Stimulated activated CD4-positive, alpha-beta T cell treated with anti-CD3 and anti-CD28 coated beads, Interleukin-15, amount 100 ng/mL, for 48 hours (primary cell): ENCODE results near the gene RELL1.

Experiments used
- DNase-seq, 2 donors: peaks; one replicate each; pipeline ENCODE4 v3.0.0-alpha.2; 2020; ENCODE audit warnings: low read depth in 2 of 2

RELL1 gene, protein sequence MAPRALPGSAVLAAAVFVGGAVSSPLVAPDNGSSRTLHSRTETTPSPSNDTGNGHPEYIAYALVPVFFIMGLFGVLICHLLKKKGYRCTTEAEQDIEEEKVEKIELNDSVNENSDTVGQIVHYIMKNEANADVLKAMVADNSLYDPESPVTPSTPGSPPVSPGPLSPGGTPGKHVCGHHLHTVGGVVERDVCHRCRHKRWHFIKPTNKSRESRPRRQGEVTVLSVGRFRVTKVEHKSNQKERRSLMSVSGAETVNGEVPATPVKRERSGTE

DNA sequence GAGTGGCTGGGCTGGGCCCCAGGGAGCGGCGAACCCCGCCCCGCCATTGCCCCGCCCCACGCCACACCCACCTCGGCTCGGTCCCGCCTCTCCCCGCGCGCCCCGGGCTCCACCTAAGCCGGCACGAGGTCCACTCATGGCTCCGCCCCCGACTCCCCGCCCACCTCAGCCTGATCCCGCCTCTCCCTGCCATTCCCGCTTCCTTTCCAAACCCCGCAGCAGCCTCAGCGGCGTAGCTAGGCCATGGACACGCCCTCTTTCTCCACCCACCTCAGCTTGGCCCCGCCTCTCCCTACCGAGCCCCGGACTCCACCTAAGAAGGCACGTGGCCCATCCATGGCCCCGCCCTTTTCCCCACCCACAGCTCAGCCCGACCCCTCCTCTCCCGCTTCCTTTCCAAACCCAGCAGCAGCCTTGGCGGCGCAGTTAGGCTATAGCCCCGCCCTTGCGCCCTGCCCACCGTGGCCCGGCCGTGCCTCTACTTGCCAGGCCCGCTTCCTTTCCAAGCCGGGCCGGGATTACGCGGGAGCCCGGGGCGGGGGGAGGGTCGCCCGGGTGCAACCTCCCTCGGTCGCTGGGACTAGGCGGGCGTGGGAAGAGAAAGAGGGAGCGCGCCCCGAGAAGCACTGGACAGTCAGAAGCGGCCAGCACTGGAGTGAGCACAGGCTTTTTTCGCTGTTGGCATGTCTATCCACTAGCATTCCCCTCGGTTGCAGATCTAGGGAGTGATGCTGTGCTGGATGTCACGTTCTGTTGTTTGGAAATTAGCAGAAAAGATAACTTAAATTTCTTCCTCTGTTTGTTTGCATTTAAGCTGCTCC, at the start of gene RELL1:
Gene RELL1 (minus strand): TSS at position 4 of the 821 bp plus-strand sequence. CDS start 89 bp downstream, outside the sequence.
- peak; percentile 98 to 99 for DNase-seq

DNA sequence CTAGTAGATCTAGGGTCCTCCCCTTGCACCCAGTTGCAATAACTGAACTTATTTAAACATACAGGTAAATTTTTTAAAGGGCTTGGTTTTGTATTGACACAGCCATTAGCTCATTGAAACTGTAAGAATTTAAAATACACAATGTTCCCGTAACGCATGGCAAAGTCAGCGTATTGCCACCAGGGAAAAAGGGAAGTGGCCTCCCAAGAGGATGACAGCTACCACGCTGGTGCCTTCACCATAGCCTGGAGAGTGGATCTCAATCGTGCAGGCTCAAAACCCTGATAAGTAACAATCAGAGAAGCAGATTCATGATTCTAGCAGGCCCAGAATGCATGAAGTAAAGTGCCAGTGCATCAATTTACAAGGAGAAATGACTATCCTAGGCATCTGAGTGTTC, 49.4 kb upstream of the RELL1 start:
- no peak for DNase-seq

DNA sequence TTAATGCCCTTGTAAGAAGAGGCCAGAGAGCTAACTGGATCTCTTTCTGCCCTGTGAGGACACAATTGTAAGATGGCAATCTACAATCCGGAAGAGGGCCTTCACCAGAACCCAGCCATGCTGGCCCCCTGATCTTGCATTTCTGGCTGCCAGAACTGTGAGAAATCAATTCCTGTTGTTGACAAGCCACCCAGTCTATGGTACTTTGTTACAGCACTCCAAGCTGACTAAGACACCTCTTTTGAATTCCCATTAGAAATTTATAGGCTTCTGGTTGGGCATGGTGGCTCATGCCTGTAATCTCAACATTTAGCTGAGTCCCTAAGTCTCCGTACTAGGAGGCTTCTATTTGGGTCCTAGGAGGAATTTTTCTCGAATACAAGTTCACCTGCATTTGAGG, 48.8 kb upstream of the RELL1 start:
- no peak for DNase-seq

DNA sequence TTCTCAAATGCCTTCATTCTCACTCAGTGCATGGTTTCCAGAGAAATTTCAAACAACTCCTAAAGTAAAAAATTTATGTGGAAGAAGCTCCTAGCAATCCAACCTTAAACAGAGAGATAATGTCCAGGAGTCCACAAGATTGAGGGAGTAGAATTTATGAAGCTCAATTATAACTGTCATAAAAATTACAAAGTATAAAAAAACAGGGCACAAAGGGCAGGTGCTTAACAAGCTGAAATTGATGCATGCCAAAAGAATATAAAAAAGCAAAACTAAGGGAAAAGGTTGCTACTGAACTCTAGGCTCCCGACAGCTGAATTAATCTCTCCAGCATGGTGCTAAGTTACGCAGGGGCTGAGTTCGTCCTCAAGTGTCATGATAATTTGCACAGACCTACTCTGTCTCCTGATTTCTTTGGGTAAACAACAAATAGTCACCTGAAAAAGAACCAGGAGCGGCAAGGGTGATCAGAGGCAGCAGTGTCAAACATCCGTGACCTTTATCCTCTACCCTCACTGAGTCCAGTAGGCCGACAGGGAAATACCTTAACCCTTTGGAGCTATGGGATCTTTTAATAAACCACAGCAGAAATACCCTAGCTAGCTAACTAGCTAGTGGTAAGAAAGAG, 47.2 kb upstream of the RELL1 start:
- DNase-seq = no peak

DNA sequence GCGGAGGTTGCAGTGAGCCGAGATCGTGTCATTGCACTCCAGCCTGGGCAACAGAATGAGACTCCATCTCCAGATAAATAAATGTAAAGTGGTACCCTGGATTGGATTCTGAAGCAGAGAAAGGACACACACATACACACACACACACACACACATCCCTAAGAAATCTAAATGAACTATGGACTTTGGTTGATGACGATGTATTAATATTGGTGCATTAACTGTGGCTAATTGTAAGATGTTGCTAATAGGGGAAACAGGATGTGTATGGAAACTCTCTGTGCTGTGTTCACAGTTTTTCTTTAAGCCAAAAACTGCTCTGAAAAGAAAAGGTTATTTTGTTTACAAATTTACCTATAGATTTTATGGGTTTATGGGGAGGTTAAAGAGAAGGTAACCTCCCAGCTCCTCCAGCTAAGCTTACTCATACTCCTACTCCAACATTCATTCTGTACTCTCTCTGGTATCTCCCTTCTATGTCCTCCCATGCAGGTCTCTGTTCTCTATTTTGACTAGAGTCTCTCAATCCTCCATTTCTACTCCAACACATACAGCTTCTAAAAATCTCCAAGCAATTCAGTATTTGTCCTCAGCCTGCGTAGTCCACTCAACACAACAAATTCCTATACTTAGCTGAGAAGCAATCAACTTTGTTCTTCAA, 46.5 kb upstream of the RELL1 start:
- DNase-seq = no peak

DNA sequence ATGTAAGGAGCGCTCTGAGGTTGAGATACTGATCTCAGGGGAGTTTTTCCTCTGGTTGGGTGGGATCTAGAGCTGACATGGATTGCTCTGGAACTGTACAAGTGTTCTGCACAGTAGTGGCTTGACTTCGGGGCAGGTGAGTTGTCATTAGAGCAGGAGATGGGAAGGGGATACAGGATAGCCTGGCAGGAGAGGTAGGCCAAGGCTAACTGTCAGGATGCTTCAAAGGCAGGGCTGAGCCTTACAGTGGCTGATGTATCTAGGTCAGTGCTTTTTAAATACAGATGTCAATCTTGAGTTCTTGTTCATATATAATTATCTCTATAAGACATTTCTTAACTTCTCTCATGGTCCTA, 43.5 kb upstream of the RELL1 start:
- no peak for DNase-seq

DNA sequence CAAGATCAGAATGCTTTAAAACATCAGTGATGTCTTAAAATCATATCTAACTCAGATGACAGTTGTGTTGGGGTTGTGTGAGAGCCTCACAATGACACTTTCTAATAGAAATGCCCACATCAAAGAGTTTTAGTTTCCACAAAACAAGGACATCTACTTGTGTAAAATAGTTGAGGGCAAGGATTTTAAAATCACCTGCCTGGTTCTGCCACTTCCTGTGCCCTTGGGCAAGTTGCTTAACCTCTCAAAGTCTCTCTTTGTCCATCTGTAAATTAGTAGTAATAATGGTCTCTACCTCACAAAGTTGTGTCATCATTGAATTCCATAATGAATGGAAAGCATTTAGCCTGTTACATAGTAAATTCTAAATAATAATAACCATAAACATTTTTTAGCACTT, 41.9 kb upstream of the RELL1 start:
- no peak for DNase-seq

DNA sequence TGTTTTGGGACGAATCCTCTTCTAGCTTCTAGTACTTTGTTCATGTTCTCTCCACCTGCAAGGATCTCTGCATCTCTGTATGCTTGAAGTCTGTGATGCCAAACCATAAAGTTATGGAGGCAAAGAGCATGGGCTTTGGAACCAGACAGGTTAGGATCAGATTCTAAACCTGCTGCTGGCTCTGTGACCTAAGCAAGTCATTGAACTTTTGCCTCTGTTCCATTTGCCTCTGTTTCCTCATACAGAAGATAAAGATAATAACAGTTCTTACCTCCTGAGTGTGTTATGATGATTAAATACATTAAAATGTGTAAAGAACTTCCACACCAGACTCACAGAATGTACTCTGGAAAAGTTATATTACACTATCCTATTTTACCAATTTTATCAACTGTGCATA, 41.5 kb upstream of the RELL1 start:
- DNase-seq = no peak

DNA sequence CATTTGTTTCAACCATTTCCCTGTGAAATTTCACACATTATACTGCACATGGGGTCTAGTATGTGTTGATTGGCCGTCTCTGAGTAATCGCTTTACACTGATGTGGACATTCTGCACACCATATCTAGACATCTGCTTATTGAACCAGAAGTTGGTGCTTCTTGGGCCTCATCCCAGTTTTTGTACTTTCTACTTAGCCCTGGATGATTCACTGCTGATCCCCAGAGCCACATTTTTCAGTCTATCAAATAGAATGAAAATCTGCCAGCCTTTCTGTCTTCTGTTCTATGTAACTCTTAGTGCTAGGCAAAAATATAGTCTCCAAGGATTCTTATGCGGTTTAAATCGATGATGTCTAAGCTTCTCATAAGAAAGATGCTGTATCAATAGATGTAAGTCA, 40.5 kb upstream of the RELL1 start:
- no peak for DNase-seq

DNA sequence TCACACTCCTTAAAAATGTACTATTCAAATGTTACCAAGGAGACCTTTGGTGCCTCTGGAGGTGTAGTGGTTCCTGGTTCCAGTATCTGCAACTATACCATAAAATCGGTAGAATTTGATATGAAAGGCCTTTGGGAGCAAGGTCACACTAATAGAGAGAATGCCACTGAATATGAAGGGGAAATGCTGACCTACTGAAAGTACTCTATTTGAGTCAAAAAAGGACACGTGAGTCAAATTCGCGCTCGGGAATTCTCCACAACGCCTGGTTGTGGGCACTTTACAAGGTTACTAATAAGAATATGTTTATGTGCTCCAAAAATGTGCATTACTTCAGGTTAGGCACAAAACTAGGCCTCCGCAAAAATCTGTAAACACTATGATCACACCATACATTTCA, 39.5 kb upstream of the RELL1 start:
- DNase-seq = no peak

DNA sequence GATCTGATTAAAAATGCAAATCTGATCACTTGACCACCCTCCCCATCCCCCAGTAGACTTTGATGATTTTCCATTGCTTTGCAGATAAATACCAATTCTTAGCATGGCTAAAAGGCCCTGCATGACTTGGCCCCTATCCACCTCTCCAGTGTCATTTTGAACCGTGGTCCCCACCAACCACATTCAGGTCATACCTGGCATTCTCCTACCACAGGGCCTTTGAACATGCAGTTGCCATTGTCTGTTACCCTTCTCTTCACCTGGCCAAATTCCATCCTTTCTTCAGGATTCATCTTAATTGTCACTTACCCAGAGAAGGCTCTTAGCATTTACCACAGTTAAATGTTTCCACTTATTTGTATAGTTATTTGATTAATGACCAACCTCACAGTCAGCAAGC, 36.9 kb upstream of the RELL1 start:
- DNase-seq = no peak

DNA sequence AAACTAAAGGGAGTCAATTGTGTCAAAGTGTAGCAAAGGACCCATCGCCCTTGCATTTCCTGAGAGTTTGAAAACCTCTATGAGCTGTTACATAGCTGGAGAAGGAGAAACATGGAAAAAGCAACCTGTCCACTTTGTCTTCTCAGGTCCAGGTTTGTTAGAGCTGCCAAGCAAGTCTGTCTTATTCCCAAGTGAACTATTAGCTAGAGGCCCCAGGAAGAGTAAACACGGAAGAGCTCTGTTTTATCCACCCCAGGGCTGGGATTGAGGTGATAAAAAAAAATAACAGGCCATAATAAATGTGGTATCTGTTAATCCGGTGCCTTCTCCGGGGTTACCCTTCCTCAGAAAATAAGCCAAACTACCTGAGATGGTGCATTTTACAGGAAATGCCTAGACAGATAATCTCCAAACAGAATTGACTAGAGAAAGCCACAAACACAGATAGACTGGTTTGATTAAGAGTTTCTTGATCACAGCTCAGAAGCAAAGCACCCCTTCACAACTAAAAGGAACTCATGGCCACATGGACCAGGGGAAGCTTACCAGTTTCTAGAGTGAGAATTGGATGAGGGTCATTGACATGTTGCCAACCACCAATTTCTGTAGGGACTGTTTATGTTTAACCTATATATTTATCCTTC, 35.9 kb upstream of the RELL1 start:
- DNase-seq = no peak

DNA sequence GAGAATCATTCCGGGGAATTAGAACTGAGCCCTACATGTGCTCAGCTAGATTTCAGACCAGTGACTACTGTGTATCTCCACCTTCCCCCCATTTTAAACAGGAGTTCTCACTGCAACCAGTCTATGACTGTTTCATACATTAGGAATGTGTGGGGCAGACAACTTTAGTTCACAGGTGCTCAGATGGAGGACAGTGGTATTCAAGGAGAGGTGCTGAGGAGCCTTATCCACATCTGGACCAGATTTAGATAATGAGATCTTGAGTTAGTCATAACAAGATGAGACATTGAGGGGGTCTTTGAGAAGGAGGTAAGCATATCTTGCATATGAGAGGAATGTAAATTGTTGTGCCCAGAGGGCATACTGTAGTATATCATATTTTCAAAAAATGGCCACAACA, 32.8 kb upstream of the RELL1 start:
- no peak for DNase-seq

DNA sequence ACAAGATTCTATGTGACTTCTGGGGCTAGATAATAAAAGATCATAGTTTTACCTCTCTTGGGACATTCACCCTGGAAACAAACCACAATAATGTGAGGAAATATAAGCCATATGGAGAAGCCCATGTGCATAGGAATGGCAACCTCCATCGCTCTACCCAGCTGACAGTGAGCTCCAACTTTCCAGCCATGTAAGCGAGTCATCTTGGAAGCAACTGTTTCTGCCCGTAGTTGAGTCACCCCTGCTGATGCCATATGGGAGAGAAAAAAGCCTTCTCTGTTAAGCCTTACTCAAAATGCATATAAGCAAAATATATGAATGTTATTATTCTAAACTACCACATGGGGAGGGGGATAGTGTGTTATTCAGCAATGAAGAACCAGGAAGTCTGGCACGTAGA, 31.4 kb upstream of the RELL1 start:
- no peak for DNase-seq

DNA sequence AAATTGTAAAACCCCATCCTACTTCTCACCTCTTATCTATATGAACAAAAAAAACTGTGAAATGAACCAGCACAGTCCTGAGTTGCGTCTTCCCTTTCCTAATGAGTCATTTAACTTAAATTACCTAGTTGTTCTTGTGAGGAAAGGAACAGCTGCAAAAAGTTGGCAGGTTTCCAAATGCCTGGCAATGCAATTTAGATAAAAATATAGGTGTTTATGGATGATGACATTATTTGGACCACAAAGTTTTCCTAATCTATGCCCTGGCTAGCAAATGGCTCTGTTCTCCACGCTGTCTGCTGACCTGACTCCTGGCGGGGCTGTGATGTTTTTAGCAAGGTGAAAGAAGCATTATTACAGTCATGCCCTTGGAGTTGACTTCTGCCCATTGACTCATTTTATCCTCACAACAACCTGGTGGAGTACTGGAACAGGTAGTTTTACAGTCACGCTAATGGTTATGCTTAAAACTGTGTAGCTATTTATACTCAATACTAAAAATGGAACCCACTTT, 29.8 kb upstream of the RELL1 start:
- DNase-seq = peak; percentile 11 to 36

DNA sequence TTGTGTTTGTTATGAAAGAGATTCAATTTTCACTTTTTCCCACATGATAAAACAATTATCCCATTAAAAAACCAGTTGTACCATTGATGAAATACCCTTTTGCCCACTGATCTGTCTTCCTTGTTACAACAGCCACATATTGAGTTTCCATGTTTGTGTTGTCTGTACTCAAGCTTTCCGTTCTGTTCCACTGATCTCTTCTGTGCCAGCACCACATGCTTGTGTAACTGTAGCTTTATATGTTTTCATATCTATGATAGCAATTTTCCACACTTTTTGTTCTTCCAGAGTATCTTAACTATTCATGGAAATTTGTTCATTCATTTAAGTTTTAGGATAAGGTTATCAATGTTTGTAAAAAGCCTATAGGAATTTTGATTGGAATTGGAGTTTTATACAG, 24.3 kb upstream of the RELL1 start:
- no peak for DNase-seq

DNA sequence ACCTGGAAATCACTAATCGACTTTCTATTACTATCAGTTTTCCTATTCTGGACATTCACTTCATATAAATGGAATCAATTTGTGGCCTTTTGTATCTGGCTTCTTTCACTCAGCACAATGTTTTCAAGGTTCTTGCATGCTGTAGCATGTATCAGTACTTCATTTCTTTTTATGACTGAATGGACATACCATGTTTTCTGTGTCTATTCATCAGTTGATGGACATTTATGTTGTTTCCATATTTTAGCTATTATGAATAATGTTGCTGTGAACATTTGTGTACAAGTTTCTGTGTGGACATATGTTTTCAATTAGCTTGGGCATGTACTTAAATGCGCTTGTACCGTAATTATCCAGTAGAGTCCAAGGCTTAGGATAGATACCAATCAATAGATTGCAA, 19.9 kb upstream of the RELL1 start:
- DNase-seq = no peak

DNA sequence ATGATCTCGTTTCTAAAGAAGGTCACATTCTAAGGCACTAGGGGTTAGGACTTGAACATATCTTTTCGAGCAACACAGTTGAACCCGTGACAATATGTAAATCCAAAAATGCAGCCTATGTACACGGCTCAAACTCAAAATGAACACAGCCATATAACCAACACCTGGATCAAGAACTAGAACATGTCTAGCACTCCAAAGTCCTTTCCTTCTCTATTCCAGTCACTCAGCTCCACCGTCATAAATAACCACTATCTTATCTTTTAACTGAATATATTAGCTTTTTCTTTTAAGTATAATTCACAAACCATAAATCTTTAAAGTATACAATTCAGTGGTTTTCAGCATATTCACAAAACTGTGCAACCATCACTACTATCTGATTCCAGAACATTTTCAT, 19.4 kb upstream of the RELL1 start:
- DNase-seq = no peak

DNA sequence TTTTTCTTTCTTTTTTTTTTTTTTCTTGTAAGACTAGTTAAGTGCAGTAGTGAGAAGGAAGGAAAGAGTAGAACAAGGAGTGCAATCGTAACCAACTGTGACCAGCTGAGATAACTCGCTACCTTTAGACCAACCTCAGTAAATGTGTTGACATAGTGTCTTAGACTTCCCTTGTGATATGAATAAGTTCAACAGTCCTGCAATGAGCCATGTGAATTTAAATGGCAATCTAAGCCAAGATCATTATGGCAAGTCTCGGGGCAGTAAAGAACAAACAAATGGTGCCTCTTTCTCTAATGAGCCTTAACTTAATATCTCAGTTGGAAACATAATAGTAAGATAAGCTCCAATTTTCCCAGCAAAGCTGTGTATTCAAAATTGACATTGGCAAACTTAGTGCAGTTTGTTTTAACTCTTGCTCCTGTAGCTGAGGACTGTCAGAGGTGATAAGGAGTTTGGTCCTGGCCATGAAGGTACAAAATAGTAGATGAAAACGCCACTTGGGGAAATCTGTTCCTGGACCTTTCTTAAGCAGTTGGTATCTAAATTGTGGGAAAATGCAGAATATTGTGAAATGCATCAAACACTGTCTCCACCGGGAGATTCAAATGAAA, 13.8 kb upstream of the RELL1 start:
- DNase-seq = no peak

DNA sequence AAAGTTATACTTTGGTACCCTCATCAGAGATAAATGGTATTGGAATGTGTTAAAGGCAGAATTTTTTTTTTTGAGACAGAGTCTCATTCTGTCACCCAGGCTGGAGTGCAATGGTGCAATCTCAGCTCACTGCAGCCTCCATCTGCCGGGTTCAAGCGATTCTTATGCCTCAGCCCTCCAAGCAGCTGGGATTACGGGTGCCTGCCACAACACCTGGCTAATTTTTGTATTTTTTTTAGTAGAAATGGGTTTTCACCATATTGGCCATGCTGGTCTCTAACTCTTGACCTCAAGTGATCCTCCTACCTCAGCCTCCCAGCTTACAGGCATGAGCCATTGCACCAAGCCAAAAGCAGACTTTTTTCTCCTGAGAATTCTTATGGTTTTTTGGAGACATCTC, 11.4 kb upstream of the RELL1 start:
- DNase-seq = no peak

DNA sequence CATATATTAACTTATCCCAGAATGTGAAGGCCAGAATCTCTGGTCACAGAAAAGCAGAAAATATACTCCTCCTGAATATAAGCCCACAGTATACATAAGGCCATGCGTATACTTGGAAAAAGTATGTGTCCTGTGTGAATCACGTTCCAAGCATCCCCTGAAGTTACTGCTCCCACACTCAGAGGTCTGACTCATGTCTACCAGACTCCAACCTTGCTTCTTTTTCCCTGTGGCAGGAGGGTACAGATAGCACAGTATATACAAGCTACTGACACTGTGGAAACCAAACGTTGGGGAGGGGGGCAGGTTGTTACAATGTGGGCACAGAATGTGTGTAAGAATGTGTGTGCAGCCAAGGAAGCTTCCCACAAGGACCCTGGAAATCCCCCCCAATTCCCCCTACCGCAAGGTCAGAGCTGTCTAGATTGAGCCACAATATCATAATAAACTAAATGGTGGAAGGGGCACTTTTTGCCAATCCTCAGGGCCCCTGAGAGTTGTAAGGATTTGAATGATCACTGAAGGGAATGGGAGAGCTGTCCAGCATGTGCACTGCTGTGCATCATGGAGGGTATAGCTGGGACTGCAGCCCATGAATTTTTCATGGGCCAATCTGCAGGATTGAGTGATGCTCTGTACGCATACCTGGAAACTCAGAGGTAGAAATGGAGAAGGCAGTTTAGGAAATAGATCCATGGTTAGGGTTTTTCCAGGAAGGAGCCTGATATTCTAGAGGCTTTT, 7.4 kb upstream of the RELL1 start:
- no peak for DNase-seq
